Sigmoid colon (tissue), 7 donors: ENCODE measurements around the gene SGCB. TPM values are rescaled to one million over a fixed set of nuclear protein-coding genes. Genes with fewer than 3 reads are reported as not detected.

Source experiments
- DNase-seq: peaks from one replicate; pipeline ENCODE4 v3.0.0-alpha.2; 2019
- H3K27ac ChIP-seq, 4 donors: fragments of 200-600 bp; sonication (generic); one replicate each; pipeline ENCODE4 v1.5.1; 2016 to 2019; ENCODE audit warnings: mild to moderate bottlenecking in 1 of 4
- H3K27me3 ChIP-seq, 3 donors: fragments of 200-600 bp; sonication (generic); one replicate each; pipeline ENCODE4 v1.5.1; 2019; ENCODE audit warnings: mild to moderate bottlenecking in 1 of 3
- H3K36me3 ChIP-seq, 4 donors: fragments of 200-600 bp; sonication (generic); one replicate each; pipeline ENCODE4 v1.5.1; 2016 to 2019
- H3K4me1 ChIP-seq, 4 donors: fragments of 200-600 bp; sonication (generic); one replicate each; pipeline ENCODE4 v1.5.1; 2017 to 2019
- H3K4me3 ChIP-seq, 4 donors: fragments of 200-600 bp; sonication (generic); one replicate each; pipeline ENCODE4 v1.5.1; 2017 to 2019; ENCODE audit warnings: mild to moderate bottlenecking in 2 of 4, moderate library complexity in 1 of 4
- H3K9me3 ChIP-seq, 4 donors: fragments of 200-600 bp in 3 of 4; sonication (generic) in 3 of 4; one replicate each; pipeline versions ENCODE4 v1.5.1 to v1.6.1; 2013 to 2019
- CTCF ChIP-seq, 4 experiments: fragments of 450-650 bp in 3 of 4; fragments of 200-600 bp in 1 of 4; IDR thresholded peaks; one replicate each; pipeline ENCODE4 v1.5.1; 2016 to 2019; ENCODE audit warnings: antibody characterized with exemption in 4 of 4, mild to moderate bottlenecking in 3 of 4, moderate library complexity in 2 of 4
- EP300 ChIP-seq, 4 donors: sonication (generic); formaldehyde crosslinking; IDR thresholded peaks; one replicate each; pipeline ENCODE4 v1.6.1; 2017; ENCODE audit warnings: antibody characterized with exemption in 4 of 4
- POLR2A ChIP-seq, 2 donors: fragments of 450-650 bp; IDR thresholded peaks; one replicate each; pipeline ENCODE4 v1.6.1; 2016; ENCODE audit warnings: antibody characterized with exemption in 2 of 2, mild to moderate bottlenecking in 2 of 2, moderate library complexity in 2 of 2
- POLR2AphosphoS5 ChIP-seq, 4 donors: sonication (generic); formaldehyde crosslinking; IDR thresholded peaks; one replicate each; pipeline ENCODE4 v1.6.1; 2017; ENCODE audit warnings: antibody characterized with exemption in 4 of 4
- WGBS, 2 donors: extraction: QIAGEN DNeasy Blood & Tissue Kit; methylation state at CpG; one replicate each; pipeline ENCODE4 v1.1.7; 2013; 5-methylcytosine and 5-hydroxymethylcytosine counted together
- intact Hi-C: fragments of 100-400 bp; cut with DNase I; formaldehyde crosslinking; loops from one replicate; pipeline ENCODE4 v1.15.1; 2023
- polyA plus RNA-seq, 3 donors: library from polyadenylated mRNA; stranded (reverse); fragments of 200-250 nt; gene quantifications; one replicate each; pipeline ENCODE4 v1.2.3, GENCODE V29; 2013
- small RNA-seq, 3 donors: library from RNA; depleted of rRNA; stranded (forward); fragments of <200 nt; gene quantifications; one replicate each; pipeline ENCODE3, GENCODE V24; 2016
- total RNA-seq, 4 donors: library from RNA; depleted of rRNA; stranded (reverse); fragments of >200 nt; gene quantifications; one replicate each; pipeline ENCODE4 v1.1.0, GENCODE V29; 2016
- donor health status: healthy with polysubstance abuse.
- donor health status: Bipolar disorder and iron deficiency.
- donor health status: healthy.

The SGCB gene
- total and polyA plus RNA-seq, 7 donors: 3.7 to 92.7 (median 57.7) TPM

DNA sequence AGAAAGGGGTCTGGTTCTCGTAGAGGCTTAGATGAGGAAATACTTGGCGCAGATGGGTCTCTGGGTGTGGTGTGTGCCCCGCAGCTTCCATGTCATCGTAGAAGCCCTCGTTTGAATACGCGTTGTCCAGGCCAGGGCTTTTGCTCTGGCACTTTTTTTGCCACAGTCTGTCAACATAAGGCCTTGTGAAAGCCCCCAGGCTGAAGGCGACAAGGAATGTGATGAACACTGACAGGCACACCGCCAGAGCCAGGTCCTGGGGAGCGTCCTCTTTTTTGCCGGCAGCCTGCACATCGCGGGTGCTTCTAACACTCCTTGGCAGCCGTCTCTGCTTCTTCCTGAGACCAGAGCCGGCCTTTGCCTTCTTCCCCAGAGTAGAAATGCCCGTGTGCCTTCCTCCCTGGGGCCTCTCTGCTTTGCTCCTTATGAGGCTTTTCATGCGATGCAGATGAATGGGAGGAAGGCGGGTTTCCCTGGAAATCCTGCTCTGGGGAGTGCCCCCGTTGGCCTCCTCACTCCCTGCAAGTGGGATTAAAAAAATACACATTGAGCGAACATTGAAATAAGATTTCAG is 42.4 kb downstream of the SGCB start:
- H3K27ac ChIP-seq: no peak overlapping the region
- WGBS, 2 donors: 64 to 89% methylated on average over 20 of the region's 20 CpGs
- H3K27me3 ChIP-seq: no peaks in the 10 kb centered on the region
- no peaks in the 10 kb centered on the region for H3K36me3 ChIP-seq
- TF ChIP-seq POLR2AphosphoS5 (IDR thresholded peaks at IDR 0.05) (no peak), POLR2A (IDR thresholded peaks at IDR 0.05) (no peak), EP300 (IDR thresholded peaks at IDR 0.05) (no peak), CTCF (IDR thresholded peaks at IDR 0.05) (no peak)
- no peak overlapping the region for H3K4me3 ChIP-seq
- DNase-seq: no peak
- intact Hi-C loops: no loop called here
- peaks cover 0 to 2% (median 0%) of the 10 kb centered on the region in 4 donors for H3K9me3 ChIP-seq
- no peaks in the 10 kb centered on the region for H3K4me1 ChIP-seq

Small RNA genes lying within 50 kb of the gene (small RNA-seq; reads per million reads assigned to genes)
- gene AC104784.1: 0 reads per million in 3 donors

Other genes starting within 250 kb of the SGCB start
- gene DCUN1D4, start 195.1 kb downstream of the SGCB start, total RNA-seq: 10 to 100 TPM; 48.6 to 76.2 (median 62.3) TPM
- gene DCUN1D4, start 195.1 kb downstream of the SGCB start, polyA plus RNA-seq: 10 to 100 TPM in 1 of 3 donors, 1 to 10 TPM in 2; 9.6 to 10.7 (median 9.9) TPM
- 1 to 10 TPM in 1 of 4 donors, under 1 TPM in 3; 0.36 to 3.9 (median 0.75) TPM for gene LRRC66, start 17.9 kb downstream of the SGCB start, total RNA-seq
- 1 to 10 TPM; 1.6 to 3.5 (median 1.8) TPM for gene LRRC66, start 17.9 kb downstream of the SGCB start, polyA plus RNA-seq
- gene SPATA18, start 13.0 kb upstream of the SGCB start, total RNA-seq: 10 to 100 TPM in 1 of 4 donors, 1 to 10 TPM in 3; 1.8 to 13.0 (median 2.5) TPM
- 1 to 10 TPM; 2.6 to 6.6 (median 4.4) TPM for gene SPATA18, start 13.0 kb upstream of the SGCB start, polyA plus RNA-seq